Keratinocyte (primary cell): Measurements from ENCODE around the gene NUP133. TPM values are rescaled to one million over a fixed set of nuclear protein-coding genes. Genes with fewer than 3 reads are reported as not detected.
A peak's percentile ranks its signal among the peaks of the same experiment; 100 is the strongest.

Experiments
- DNase-seq: peaks from one replicate; pipeline ENCODE4 v3.0.0-alpha.2; 2011; ENCODE audit warnings: low read depth, missing footprints, low spot score
- FAIRE-seq: peaks from 2 replicates; lab custom pipeline; 2011; peaks lifted over from hg19 to GRCh38; lab: Jason Lieb, UNC
- H2AFZ ChIP-seq: 2 replicates; pipeline ENCODE4 v1.6.0; 2012; ENCODE audit warnings: low read length, control low read depth, inconsistent platforms; ENCODE audit not compliant: control insufficient read depth
- H3K27ac ChIP-seq: 2 replicates; pipeline ENCODE4 v1.5.1; 2011; ENCODE audit warnings: low read length; ENCODE audit not compliant: control insufficient read depth, insufficient read depth
- H3K27me3 ChIP-seq: 3 replicates; pipeline ENCODE4 v1.6.0; 2011; ENCODE audit warnings: low read length; ENCODE audit not compliant: control insufficient read depth, insufficient read depth; ENCODE audit errors: extremely low read depth
- H3K36me3 ChIP-seq, 2 experiments: 2 replicates in 1 of 2; 3 replicates in 1 of 2; pipeline ENCODE4 v1.5.1; 2011; ENCODE audit warnings: low read length in 2 of 2, mild to moderate bottlenecking in 1 of 2; ENCODE audit not compliant: control insufficient read depth in 2 of 2, insufficient read depth in 2 of 2; ENCODE audit errors: extremely low read depth in 1 of 2
- H3K4me1 ChIP-seq: 3 replicates; pipeline ENCODE4 v1.5.1; 2011; ENCODE audit warnings: low read length; ENCODE audit not compliant: control insufficient read depth, insufficient read depth; ENCODE audit errors: extremely low read depth
- H3K4me2 ChIP-seq: 3 replicates; pipeline ENCODE4 v1.6.0; 2011; ENCODE audit warnings: low read depth, low read length; ENCODE audit not compliant: control insufficient read depth, insufficient read depth; ENCODE audit errors: extremely low read depth
- H3K4me3 ChIP-seq, 3 experiments: fragments of 200-600 bp in 1 of 3; sonication (generic) in 1 of 3; 2 replicates in 2 of 3; 3 replicates in 1 of 3; pipeline ENCODE4 v1.5.1; 2011 to 2016; ENCODE audit warnings: low read length in 3 of 3, mild to moderate bottlenecking in 3 of 3, control low read depth in 2 of 3, inconsistent platforms in 1 of 3, low read depth in 1 of 3, mixed read lengths in 1 of 3, mixed run types in 1 of 3, moderate library complexity in 1 of 3; ENCODE audit not compliant: control insufficient read depth in 2 of 3, insufficient read depth in 2 of 3; ENCODE audit errors: extremely low read depth in 1 of 3
- H3K79me2 ChIP-seq: 2 replicates; pipeline ENCODE4 v1.6.0; 2012; ENCODE audit warnings: low read length; ENCODE audit not compliant: control insufficient read depth, insufficient read depth
- H3K9ac ChIP-seq: 3 replicates; pipeline ENCODE4 v1.6.0; 2011; ENCODE audit warnings: low read length; ENCODE audit not compliant: control insufficient read depth, insufficient read depth; ENCODE audit errors: extremely low read depth
- H3K9me1 ChIP-seq: 3 replicates; pipeline ENCODE4 v1.6.0; 2011; ENCODE audit warnings: low read length; ENCODE audit not compliant: control insufficient read depth, insufficient read depth; ENCODE audit errors: extremely low read depth
- H3K9me3 ChIP-seq: 2 replicates; pipeline ENCODE4 v1.5.1; 2012; ENCODE audit warnings: low read depth, low read length; ENCODE audit not compliant: control insufficient read depth
- H4K20me1 ChIP-seq: 3 replicates; pipeline ENCODE4 v1.6.0; 2011; ENCODE audit warnings: low read length; ENCODE audit not compliant: control insufficient read depth, insufficient read depth; ENCODE audit errors: extremely low read depth
- EZH2 ChIP-seq: IDR thresholded peaks from one replicate; pipeline ENCODE4 v1.6.1; 2012; ENCODE audit warnings: inconsistent platforms, mild to moderate bottlenecking, low read length, moderate library complexity
- dilution Hi-C: fragments of 300-500 bp; cut with MboI; formaldehyde crosslinking; loops from one replicate; pipeline ENCODE4 v1.7.0; 2020; ENCODE audit warnings: low sequenced_read_pairs; ENCODE audit not compliant: extremely low pct_ligation_motif_present
- polyA plus RNA-seq, 5 experiments: library from polyadenylated mRNA; depleted of rRNA in 3 of 5; stranded (reverse) in 3 of 5; stranded (forward) in 1 of 5; unstranded in 1 of 5; fragments of >200 nt; gene quantifications; 1 replicate in 1 of 5; 2 replicates in 3 of 5; 3 replicates in 1 of 5; pipeline versions ENCODE4 v1.2.1 to v1.2.3, GENCODE V29; 2011 to 2012; ENCODE audit warnings: missing spikeins in 2 of 5, low read depth in 1 of 5, low replicate concordance in 1 of 5
- TF ChIP-seq, protein P1 (sequence below), 3 experiments: IDR thresholded peaks in 1 of 3; conservative IDR thresholded peaks in 1 of 3; optimal IDR thresholded peaks in 1 of 3; 2 replicates in 2 of 3; 3 replicates in 1 of 3; pipeline versions ENCODE3 to v1.5.1; 2011; ENCODE audit warnings: low read length in 3 of 3, mild to moderate bottlenecking in 3 of 3, moderate library complexity in 2 of 3, control low read depth in 1 of 3, inconsistent platforms in 1 of 3; ENCODE audit not compliant: insufficient read depth in 2 of 3; ENCODE audit errors: extremely low read depth in 1 of 3

NUP133 gene
- polyA plus RNA-seq, 1 donor (not counting 4 experiments of a cell fraction or from before 2014, with no cell fraction given): 25.2 TPM

DNA sequence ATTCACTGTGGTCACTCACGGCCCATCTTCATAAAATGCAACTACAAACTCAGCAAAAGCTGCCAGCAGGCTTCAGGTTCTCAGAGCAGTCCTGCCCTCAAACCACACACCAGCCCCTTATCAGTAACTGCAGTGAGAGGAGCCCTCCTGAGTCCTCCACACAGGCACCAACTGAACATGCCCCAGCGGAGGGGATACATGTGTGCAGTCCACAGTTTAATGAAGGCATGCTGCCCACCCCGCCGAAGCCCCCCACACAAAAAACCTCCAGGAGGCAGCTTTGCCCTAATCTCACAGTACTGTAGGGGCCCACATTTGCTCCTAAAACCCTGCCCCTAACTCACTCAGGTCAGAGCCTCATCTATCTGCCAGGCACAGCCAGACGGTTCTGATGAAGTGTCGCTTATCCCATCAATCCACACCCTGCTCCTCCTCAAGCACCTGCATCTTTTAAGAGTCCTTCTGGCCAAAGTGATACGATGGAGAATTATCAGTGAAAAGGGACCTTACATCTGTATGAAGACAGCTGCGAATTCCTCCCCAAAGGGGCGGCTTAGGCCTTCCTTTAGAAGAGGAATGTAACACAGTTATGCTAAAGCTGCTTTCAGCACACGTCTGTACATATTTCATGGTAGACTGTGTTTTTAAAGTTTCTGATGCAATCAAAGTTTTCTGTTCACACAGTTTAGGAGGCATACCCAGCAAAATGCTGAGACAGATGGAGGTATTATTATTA lies 46.9 kb upstream of the NUP133 start:
- no peaks in the 10 kb centered on the region for H3K9me3 ChIP-seq
- no peak overlapping the region for H2AFZ ChIP-seq
- no peak overlapping the region for H3K4me3 ChIP-seq
- no peaks in the 10 kb centered on the region for H3K9me1 ChIP-seq
- TF ChIP-seq EZH2: no peak
- TF ChIP-seq, protein P1, sequence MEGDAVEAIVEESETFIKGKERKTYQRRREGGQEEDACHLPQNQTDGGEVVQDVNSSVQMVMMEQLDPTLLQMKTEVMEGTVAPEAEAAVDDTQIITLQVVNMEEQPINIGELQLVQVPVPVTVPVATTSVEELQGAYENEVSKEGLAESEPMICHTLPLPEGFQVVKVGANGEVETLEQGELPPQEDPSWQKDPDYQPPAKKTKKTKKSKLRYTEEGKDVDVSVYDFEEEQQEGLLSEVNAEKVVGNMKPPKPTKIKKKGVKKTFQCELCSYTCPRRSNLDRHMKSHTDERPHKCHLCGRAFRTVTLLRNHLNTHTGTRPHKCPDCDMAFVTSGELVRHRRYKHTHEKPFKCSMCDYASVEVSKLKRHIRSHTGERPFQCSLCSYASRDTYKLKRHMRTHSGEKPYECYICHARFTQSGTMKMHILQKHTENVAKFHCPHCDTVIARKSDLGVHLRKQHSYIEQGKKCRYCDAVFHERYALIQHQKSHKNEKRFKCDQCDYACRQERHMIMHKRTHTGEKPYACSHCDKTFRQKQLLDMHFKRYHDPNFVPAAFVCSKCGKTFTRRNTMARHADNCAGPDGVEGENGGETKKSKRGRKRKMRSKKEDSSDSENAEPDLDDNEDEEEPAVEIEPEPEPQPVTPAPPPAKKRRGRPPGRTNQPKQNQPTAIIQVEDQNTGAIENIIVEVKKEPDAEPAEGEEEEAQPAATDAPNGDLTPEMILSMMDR (optimal IDR thresholded peaks at IDR 0.05 in 1 of 3, IDR thresholded peaks at IDR 0.05 in 1 of 3, conservative IDR thresholded peaks at IDR 0.05 in 1 of 3; ENCODE audit: extremely low read depth in 1 of 3, insufficient read depth in 2 of 3, low read length in 3 of 3): no peak
- peaks cover 11% of the 10 kb centered on the region for H3K4me1 ChIP-seq
- H3K27me3 ChIP-seq: no peaks in the 10 kb centered on the region
- H4K20me1 ChIP-seq: no peaks in the 10 kb centered on the region
- FAIRE-seq (peak; percentile 26), DNase-seq (no peak)
- dilution Hi-C loops: no loop called here
- no peak overlapping the region for H3K4me2 ChIP-seq
- H3K36me3 ChIP-seq: no peaks in the 10 kb centered on the region
- H3K9ac ChIP-seq: no peak overlapping the region
- H3K79me2 ChIP-seq: peaks cover 43% of the 10 kb centered on the region
- H3K27ac ChIP-seq: no peak overlapping the region

- DNase-seq: no peak
- Histone ChIP-seq H3K36me3 (no peaks in the 10 kb centered on the region), H3K4me3 (no peak overlapping the region), H3K27me3 (no peaks in the 10 kb centered on the region), H3K4me1 (peaks cover 8% of the 10 kb centered on the region), H3K27ac (no peak overlapping the region), H3K4me2 (no peak overlapping the region), H3K79me2 (peaks cover 43% of the 10 kb centered on the region), H4K20me1 (no peaks in the 10 kb centered on the region), H2AFZ (no peak overlapping the region), H3K9ac (no peak overlapping the region), H3K9me1 (no peaks in the 10 kb centered on the region), H3K9me3 (no peaks in the 10 kb centered on the region)
- TF ChIP-seq EZH2: no peak
- TF ChIP-seq, protein P1 (optimal IDR thresholded peaks at IDR 0.05 in 1 of 3, IDR thresholded peaks at IDR 0.05 in 1 of 3, conservative IDR thresholded peaks at IDR 0.05 in 1 of 3; ENCODE audit: extremely low read depth in 1 of 3, insufficient read depth in 2 of 3, low read length in 3 of 3): no peak
- dilution Hi-C loops: no loop called here
- no peak for FAIRE-seq
These were observed 45.5 kb upstream of the NUP133 start for GRCh38 chr1:229553621-229554130.
